Right atrium auricular region (tissue), 2 donors: ENCODE data around the gene NUTF2. TPM values are rescaled to one million over a fixed set of nuclear protein-coding genes. Genes with fewer than 3 reads are reported as not detected.
A peak's percentile ranks its signal among the peaks of the same experiment; 100 is the strongest.

Experiments
- DNase-seq: peaks from one replicate; pipeline ENCODE4 v3.0.0-alpha.2; 2019; ENCODE audit warnings: low spot score
- H3K27ac ChIP-seq, 2 donors: fragments of 200-600 bp; sonication (generic); 1 replicate in 1 of 2; 2 replicates in 1 of 2; pipeline ENCODE4 v1.5.1; 2016 to 2019
- H3K27me3 ChIP-seq, 2 donors: fragments of 200-600 bp; sonication (generic); one replicate each; pipeline versions ENCODE4 v1.5.1 to v1.6.0; 2017 to 2019
- H3K36me3 ChIP-seq: fragments of 200-600 bp; sonication (generic); one replicate; pipeline ENCODE4 v1.5.1; 2016
- H3K4me1 ChIP-seq, 2 donors: fragments of 200-600 bp; sonication (generic); one replicate each; pipeline versions ENCODE4 v1.5.1 to v1.6.0; 2017 to 2019
- H3K4me3 ChIP-seq, 2 donors: fragments of 200-600 bp; sonication (generic); 1 replicate in 1 of 2; 2 replicates in 1 of 2; pipeline ENCODE4 v1.5.1; 2017 to 2019; ENCODE audit warnings: mild to moderate bottlenecking in 1 of 2, moderate library complexity in 1 of 2
- H3K9me3 ChIP-seq, 2 donors: fragments of 200-600 bp; sonication (generic); one replicate each; pipeline ENCODE4 v1.5.1; 2019
- total RNA-seq, 2 donors: library from RNA; depleted of rRNA; stranded (reverse); fragments of >200 nt; gene quantifications; one replicate each; pipeline ENCODE4 v1.1.0, GENCODE V29; 2016
- TF ChIP-seq, protein P1 (sequence below), 2 donors: fragments of 200-600 bp; sonication (generic); IDR thresholded peaks; one replicate each; pipeline ENCODE4 v1.5.1; 2019; ENCODE audit warnings: antibody characterized with exemption in 2 of 2

The NUTF2 gene
- total RNA-seq, 2 donors from 2014 or later: 44.6 to 132 TPM

DNA sequence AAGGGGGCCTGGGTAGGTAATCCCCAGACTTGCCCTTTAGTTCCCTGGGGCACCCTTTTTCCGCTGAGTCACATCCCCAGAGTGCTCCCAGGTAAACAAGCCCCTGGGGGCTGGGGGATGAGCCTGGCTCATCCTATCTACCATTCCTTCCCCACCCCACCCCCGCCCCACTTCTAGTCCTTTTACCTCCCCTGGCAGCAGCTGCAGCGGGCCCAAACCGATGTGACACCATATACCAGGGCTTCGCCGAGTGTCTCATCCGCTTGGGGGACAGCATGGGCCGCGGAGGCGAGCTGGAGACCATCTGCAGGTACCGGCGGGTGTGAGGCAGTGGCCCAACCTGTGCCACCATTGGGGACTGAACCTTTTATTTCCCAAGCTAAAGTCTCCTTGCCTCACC, 38.8 kb downstream of the NUTF2 start:
- no peak for DNase-seq
- no peaks in the 10 kb centered on the region for H3K9me3 ChIP-seq
- peaks cover 37% of the 10 kb centered on the region for H3K36me3 ChIP-seq
- H3K27me3 ChIP-seq: no peaks in the 10 kb centered on the region
- H3K27ac ChIP-seq: peak overlapping the region; percentile 67 to 68
- H3K4me3 ChIP-seq: no peak overlapping the region
- H3K4me1 ChIP-seq: peaks cover 0 to 37% of the 10 kb centered on the region in 2 donors
- TF ChIP-seq, protein P1, sequence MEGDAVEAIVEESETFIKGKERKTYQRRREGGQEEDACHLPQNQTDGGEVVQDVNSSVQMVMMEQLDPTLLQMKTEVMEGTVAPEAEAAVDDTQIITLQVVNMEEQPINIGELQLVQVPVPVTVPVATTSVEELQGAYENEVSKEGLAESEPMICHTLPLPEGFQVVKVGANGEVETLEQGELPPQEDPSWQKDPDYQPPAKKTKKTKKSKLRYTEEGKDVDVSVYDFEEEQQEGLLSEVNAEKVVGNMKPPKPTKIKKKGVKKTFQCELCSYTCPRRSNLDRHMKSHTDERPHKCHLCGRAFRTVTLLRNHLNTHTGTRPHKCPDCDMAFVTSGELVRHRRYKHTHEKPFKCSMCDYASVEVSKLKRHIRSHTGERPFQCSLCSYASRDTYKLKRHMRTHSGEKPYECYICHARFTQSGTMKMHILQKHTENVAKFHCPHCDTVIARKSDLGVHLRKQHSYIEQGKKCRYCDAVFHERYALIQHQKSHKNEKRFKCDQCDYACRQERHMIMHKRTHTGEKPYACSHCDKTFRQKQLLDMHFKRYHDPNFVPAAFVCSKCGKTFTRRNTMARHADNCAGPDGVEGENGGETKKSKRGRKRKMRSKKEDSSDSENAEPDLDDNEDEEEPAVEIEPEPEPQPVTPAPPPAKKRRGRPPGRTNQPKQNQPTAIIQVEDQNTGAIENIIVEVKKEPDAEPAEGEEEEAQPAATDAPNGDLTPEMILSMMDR (IDR thresholded peaks at IDR 0.05): no peak

DNA sequence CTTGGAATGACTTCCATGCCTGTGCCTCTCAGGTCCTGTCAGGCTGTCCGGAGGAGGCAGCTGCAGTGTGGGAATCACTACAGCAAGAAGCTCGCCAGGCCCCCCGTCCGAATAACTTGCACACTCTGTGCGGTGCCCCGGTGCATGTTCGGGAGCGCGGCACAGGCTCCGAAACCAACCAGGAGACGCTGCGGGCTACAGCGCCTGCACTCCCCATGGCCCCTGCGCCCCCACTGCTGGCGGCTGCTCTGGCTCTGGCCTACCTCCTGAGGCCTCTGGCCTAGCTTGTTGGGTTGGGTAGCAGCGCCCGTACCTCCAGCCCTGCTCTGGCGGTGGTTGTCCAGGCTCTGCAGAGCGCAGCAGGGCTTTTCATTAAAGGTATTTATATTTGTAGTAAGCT, 39.2 kb downstream of the NUTF2 start:
- Histone ChIP-seq H3K4me1 (peaks cover 0 to 37% of the 10 kb centered on the region in 2 donors), H3K9me3 (no peaks in the 10 kb centered on the region), H3K36me3 (peaks cover 32% of the 10 kb centered on the region), H3K27ac (no peak overlapping the region), H3K27me3 (no peaks in the 10 kb centered on the region), H3K4me3 (no peak overlapping the region)
- DNase-seq: no peak
- TF ChIP-seq, protein P1 (IDR thresholded peaks at IDR 0.05): no peak

DNA sequence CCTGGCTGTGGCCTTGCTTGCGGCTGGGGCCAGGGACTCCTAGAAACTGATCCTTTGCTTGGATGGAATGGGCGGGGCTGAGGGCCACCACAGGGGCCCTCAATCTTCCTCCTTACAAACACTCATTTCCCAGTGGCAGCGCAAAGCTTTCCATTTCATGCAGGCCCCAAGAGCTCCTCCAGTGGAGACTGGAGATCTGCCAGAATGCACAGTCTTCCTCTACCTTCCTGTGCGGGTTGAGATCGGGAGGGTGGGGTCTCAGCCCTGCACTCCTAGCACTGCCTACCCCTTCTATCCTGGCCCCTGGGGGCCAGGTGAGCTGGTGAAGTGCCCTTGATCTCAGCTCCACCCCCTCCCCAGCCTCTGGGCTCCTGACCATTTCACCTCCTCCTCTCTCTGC, 39.7 kb downstream of the NUTF2 start:
- Histone ChIP-seq H3K36me3 (peaks cover 28% of the 10 kb centered on the region), H3K4me1 (peaks cover 0 to 37% of the 10 kb centered on the region in 2 donors), H3K4me3 (no peak overlapping the region), H3K27me3 (no peaks in the 10 kb centered on the region), H3K27ac (no peak overlapping the region), H3K9me3 (no peaks in the 10 kb centered on the region)
- DNase-seq: no peak
- TF ChIP-seq, protein P1 (IDR thresholded peaks at IDR 0.05): no peak

DNA sequence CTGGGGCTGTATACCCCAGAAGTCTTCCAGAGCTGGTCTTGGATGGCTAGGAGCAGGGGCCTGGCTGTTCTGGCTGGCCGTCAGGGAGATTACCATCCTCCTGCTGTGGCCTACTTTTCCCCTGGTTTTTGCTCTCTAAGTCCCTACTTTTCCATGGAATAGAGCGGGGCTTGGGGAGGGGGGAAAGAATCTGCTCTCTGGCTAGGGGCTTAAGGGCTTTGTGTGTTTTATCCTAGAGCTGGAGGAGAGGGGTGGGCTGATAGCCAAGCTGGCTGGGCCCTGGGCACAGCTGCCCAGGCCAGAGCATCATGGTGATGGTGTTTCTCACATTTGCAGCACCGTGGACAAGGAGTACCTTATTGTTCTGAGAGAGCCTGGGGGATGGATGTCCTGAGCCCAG, 41.6 kb downstream of the NUTF2 start:
- TF ChIP-seq, protein P1 (IDR thresholded peaks at IDR 0.05): no peak
- peaks cover 9% of the 10 kb centered on the region for H3K36me3 ChIP-seq
- H3K27ac ChIP-seq: no peak overlapping the region
- DNase-seq: no peak
- H3K27me3 ChIP-seq: no peaks in the 10 kb centered on the region
- no peaks in the 10 kb centered on the region for H3K9me3 ChIP-seq
- no peak overlapping the region for H3K4me3 ChIP-seq
- peaks cover 0 to 21% of the 10 kb centered on the region in 2 donors for H3K4me1 ChIP-seq

DNA sequence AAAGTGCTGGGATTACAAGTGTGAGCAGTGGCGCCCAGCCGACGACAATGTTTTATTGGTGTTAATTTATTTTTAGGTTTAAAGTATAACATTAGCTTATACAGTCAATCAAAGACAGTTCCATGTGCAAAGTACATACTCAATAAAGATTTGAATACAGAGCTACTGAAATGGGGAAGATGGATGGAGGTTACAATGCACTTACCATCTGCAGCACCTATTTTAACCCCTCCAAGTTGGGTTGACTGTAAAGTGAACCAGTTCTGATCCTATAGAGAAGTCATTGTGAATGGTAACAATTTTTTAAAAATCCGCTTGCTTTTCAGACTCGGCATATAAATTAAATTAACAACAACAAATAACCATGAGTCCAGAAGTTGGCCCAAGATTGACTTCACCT, 45.6 kb downstream of the NUTF2 start:
- Histone ChIP-seq H3K4me3 (peak overlapping the region in 1 of 2 donors; percentile 99), H3K27me3 (no peaks in the 10 kb centered on the region), H3K4me1 (peaks cover 0 to 36% of the 10 kb centered on the region in 2 donors), H3K36me3 (no peaks in the 10 kb centered on the region), H3K9me3 (no peaks in the 10 kb centered on the region), H3K27ac (peak overlapping the region; percentile 75 to 97)
- TF ChIP-seq, protein P1 (IDR thresholded peaks at IDR 0.05): no peak
- no peak for DNase-seq
